HFFc6 (cell line): ENCODE measurements around the gene SHISA4. TPM values are rescaled to one million over a fixed set of nuclear protein-coding genes. Genes with fewer than 3 reads are reported as not detected.

Experiments
- DNase-seq: peaks from one replicate; pipeline ENCODE4 v3.0.0-alpha.2; 2018
- H3K27ac Mint-ChIP-seq: 2 replicates; pipeline ENCODE4 v1.8.0; 2020; ENCODE audit warnings: mild to moderate bottlenecking, mixed read lengths
- H3K27me3 Mint-ChIP-seq: 2 replicates; pipeline ENCODE4 v1.8.0; 2021; ENCODE audit warnings: mild to moderate bottlenecking, moderate library complexity, mixed read lengths; ENCODE audit not compliant: insufficient read depth
- H3K36me3 Mint-ChIP-seq: 2 replicates; pipeline ENCODE4 v1.8.0; 2021; ENCODE audit warnings: low read depth, mixed read lengths
- H3K4me1 Mint-ChIP-seq: 2 replicates; pipeline ENCODE4 v1.8.0; 2020; ENCODE audit warnings: low read depth, mixed read lengths
- H3K4me3 Mint-ChIP-seq: 2 replicates; pipeline ENCODE4 v1.8.0; 2020; ENCODE audit warnings: mild to moderate bottlenecking, moderate library complexity, mixed read lengths
- H3K9me3 Mint-ChIP-seq: 2 replicates; pipeline ENCODE4 v1.8.0; 2020; ENCODE audit warnings: mild to moderate bottlenecking, mixed read lengths
- CTCF ChIP-seq: fragments of 200-600 bp; sonication (generic); IDR thresholded peaks from 2 replicates; pipeline ENCODE4 v1.5.0; 2021; ENCODE audit warnings: antibody characterized with exemption, mild to moderate bottlenecking
- total RNA-seq, 6 experiments: library from RNA; stranded (reverse); fragmentation: NEBNext Ultra II Directional; extraction: Animal tissue kit (Norgen Biotek cat#: 25700); gene quantifications; 2 replicates in 1 of 6; 3 replicates in 5 of 6; pipeline ENCODE4 v1.2.3, GENCODE V29; 2021

SHISA4 gene
- total RNA-seq, 6 experiments from 2014 or later, result 29.8 to 49.6 (median 39.9) TPM

GRCh38 chr1:201895913-201896807 is 7.5 kb downstream of the SHISA4 start:
- peaks cover 6% of the 10 kb centered on the region for H3K27me3 Mint-ChIP-seq
- H3K9me3 Mint-ChIP-seq, result no peaks in the 10 kb centered on the region
- H3K36me3 Mint-ChIP-seq, result peaks cover 20% of the 10 kb centered on the region
- peak; percentile 99 for TF ChIP-seq CTCF
- peaks cover 65% of the 10 kb centered on the region for H3K4me1 Mint-ChIP-seq
- H3K27ac Mint-ChIP-seq, result peak overlapping the region; percentile 83
- peak overlapping the region; percentile 18 for H3K4me3 Mint-ChIP-seq
- peak; percentile 85 for DNase-seq

- Mint-ChIP-seq H3K27ac (peak overlapping the region; percentile 83), H3K36me3 (peaks cover 21% of the 10 kb centered on the region), H3K4me1 (peaks cover 67% of the 10 kb centered on the region), H3K4me3 (no peak overlapping the region; the same call in 1 of the 2 replicates), H3K27me3 (peaks cover 6% of the 10 kb centered on the region), H3K9me3 (no peaks in the 10 kb centered on the region)
- peak; percentile 84 for DNase-seq
- TF ChIP-seq CTCF, result peak; percentile 59
These were observed 8.3 kb downstream of the SHISA4 start for GRCh38 chr1:201896951-201897391.

GRCh38 chr1:201898240-201898894 is 9.7 kb downstream of the SHISA4 start:
- no peaks in the 10 kb centered on the region for H3K9me3 Mint-ChIP-seq

GRCh38 chr1:201898992-201899391 is 10.3 kb downstream of the SHISA4 start:
- H3K27me3 Mint-ChIP-seq, result peaks cover 4% of the 10 kb centered on the region
- no peak overlapping the region for H3K4me3 Mint-ChIP-seq
- H3K27ac Mint-ChIP-seq, result no peak overlapping the region
- peaks cover 76% of the 10 kb centered on the region for H3K4me1 Mint-ChIP-seq
- no peaks in the 10 kb centered on the region for H3K9me3 Mint-ChIP-seq
- peaks cover 30% of the 10 kb centered on the region for H3K36me3 Mint-ChIP-seq
- no peak for DNase-seq
- no peak for TF ChIP-seq CTCF

More at GRCh38 chr1:201898240-201898894, 9.7 kb downstream of the SHISA4 start:
- Mint-ChIP-seq H3K36me3 (peaks cover 28% of the 10 kb centered on the region), H3K27me3 (peaks cover 4% of the 10 kb centered on the region), H3K27ac (peak overlapping the region; percentile 24; the same call in 1 of the 2 replicates), H3K4me3 (no peak overlapping the region; the same call in 1 of the 2 replicates), H3K4me1 (peaks cover 76% of the 10 kb centered on the region)
- DNase-seq, result no peak
- no peak for TF ChIP-seq CTCF

- no peak for TF ChIP-seq CTCF
- H3K27me3 Mint-ChIP-seq, result no peaks in the 10 kb centered on the region; the same call in 1 of the 2 replicates
- H3K9me3 Mint-ChIP-seq, result no peaks in the 10 kb centered on the region
- peaks cover 79% of the 10 kb centered on the region for H3K4me1 Mint-ChIP-seq
- H3K27ac Mint-ChIP-seq, result peak overlapping the region; percentile 51; the same call in 1 of the 2 replicates
- peaks cover 36% of the 10 kb centered on the region for H3K36me3 Mint-ChIP-seq
- DNase-seq, result no peak
- H3K4me3 Mint-ChIP-seq, result no peak overlapping the region
These were observed 11.2 kb downstream of the SHISA4 start for GRCh38 chr1:201899683-201900429.
